HG03457 (cell line): ENCODE results near the gene URGCP.
"Not testable (repeated sequence)": the region's sequence is repeated elsewhere in the genome, so short reads cannot be mapped to it uniquely, and the experiment has no call there.

ENCODE experiments used
- ATAC-seq: cut with Tn5 transposase; IDR thresholded peaks from one replicate; pipeline ENCODE4 v1.9.1; 2021; ENCODE audit warnings: moderate number of reproducible peaks; ENCODE audit not compliant: unreplicated experiment

URGCP gene

DNA sequence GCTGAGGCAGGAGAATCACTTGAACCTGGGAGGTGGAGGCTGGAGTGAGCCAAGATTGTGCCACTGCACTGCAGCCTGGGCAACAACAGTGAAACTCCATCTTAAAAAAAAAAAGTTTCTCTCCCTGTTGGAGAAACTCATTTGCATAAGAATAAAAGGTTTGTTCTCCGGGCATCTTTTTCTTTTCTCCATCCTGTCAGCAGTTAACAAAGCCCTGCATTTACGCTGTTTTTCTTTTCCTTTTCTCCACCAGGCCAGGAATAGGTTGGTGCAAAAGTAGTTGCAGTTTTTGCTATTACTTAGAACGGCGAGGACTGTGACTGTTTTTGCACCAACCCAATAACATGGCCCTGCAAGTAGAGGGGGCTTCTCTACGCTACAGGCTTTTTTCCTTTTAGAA lies 9.5 kb upstream of the URGCP start:
- no peak for ATAC-seq

GRCh38 chr7:43914795-43915194 lies 8.4 kb upstream of the URGCP start:
- no peak for ATAC-seq

DNA sequence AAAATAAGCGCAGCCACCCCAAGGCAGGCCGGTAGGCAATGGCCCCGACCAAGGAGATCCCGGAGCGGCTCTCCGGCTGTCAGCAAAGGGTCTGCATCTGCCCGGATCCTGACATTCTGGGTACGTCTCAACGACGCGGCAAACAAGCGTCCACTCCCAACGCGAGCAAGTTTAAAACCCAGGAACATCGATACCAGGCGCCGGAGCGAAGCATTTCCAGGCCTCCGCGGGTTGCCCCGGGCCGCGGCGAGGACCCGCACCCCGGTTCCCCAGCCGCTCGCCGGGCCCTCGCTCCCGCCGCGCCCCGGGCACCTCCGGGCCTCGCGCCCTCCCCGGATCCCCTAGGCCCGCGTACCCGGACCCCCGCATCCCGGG lies 453 bp downstream of the URGCP start:
- no peak for ATAC-seq

DNA sequence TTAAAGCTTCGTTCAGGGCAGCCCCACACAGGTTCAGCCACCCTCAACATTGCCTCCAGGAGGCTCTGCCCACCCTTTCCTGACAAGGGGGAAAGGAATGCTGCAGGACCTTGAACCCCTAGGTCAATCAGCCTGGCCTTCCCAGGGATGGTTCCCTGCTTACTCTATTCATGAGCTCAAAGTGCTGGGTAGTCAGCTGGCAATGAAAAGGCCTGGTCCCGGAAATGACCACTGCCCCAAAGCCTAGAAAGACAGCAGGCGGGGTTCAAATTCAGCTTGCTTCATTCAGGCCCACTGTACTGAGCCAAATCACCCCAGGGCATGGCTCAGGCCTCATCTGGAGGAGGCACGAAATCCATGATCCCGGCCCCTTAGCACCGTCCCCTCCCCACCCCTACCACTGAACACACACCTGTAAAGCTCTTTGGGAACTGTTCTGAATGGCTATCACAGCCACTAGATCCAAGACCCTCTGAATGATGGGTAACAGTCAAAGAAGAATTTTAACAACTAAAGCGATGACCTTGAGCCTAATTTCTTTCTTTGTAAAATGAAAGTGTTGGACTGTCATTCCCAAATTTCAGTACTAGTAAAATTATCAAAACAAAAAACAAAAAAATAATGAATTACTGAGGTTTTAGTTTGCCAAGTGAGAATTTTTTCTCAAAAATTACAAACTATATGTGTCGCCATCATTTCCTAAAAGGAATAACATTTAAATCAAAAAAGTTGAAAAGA lies 1.0 kb downstream of the URGCP start:
- no peak for ATAC-seq

DNA sequence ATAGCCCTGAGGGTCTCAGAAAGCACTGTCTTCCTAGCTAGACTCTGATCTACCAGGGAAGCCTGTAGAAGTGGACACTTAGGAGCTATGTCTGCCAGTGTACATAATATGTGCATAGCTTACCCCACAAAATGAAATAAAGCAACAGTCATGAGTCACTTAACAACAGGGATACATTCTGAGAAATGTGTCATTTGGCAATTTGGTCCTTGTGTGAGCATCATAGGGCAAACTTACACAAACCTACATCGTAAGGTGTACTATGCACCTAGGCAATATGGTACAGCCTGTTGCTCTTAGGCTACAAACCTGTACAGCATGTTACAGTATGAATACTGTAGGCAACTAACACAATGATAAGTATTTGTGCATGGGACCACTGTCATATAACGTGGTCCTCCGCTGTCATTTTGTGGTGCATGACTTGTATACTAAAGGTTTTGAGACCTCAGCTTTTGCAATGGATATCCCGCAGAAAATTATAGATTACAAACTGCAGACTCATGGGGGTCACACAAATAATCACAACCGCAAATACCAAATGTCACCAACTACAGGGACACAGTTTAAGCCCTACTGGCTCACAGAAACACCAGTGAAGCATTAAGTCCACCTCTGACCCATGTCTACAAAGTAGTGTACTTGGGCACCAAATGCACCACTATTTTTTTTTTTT lies 1.7 kb downstream of the URGCP start:
- ATAC-seq: no peak

DNA sequence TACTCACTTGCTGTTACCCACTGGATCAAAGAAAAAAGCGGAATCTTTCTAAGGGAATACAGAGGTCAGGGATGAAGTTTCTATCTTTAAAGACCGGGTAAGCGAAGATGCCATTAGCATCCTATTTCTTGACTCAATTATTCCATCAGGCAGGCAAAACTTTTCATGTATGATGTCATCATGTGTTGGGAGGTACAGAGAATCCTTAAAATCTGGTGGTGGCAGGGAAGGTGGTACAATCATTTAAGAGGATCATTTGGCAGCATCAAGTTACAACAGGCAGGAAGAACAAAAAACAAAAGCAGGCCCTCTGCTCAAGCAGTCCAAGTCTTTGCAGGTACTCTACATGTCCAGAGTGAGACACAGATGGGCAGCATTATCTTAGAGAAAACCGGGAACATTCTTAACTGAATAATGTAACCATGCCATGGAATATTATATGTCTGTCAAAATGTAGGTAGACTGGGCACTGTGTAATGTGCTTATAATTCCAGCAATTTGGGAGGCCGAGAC lies 3.8 kb downstream of the URGCP start:
- ATAC-seq: no peak

DNA sequence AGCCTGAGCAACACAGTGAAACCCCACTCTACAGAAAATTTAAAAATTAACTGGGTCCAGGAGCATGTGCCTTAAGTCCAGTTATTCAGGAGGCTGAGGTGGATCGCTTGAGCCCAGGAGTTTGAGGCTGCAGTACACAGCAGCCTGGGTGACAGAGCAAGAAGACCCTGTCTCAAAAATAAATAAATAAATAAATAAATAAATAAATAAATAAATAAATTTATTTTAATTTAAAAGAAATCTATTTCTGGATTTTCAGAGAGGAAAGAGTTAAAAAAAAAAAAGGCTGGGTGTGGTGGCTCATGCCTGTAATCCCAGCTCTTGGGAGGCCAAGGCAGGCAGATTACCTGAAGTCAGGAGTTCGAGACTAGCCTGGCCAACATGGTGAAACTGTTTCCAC lies 7.8 kb downstream of the URGCP start:
- ATAC-seq: not testable (repeated sequence)

DNA sequence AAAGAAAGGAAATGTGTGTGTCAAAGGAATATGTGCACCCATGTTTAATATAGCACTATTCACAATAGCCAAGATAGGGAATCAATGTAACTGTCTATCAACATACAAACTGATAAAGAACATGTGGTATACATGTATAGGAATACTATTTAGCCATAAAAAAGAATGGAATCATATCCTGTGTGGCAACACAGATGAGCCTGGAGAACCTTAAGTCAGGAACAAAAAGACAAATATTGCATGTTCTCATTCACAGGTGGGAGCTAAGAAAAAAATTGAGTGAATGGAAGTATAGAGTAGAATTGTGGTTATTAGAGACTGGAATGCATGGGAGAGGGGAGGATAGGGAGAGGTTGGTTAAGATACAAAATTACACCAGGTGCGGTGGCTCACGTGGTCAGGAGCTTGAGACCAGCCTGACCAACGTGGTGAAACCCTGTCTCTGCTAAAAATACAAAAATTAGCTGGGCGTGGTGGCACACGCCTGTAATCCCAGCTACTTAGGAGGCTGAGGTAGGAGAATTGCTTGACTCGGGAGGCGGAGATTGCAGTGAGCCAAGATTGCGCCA lies 10.5 kb downstream of the URGCP start:
- no peak for ATAC-seq

GRCh38 chr7:43891069-43891955 lies 15.1 kb downstream of the URGCP start:
- ATAC-seq: no peak

- ATAC-seq: no peak
Measured at GRCh38 chr7:43890468-43890867, 15.9 kb downstream of the URGCP start.

- ATAC-seq: no peak
Measured at GRCh38 chr7:43888993-43889945, 17.1 kb downstream of the URGCP start.

GRCh38 chr7:43884617-43885016 lies 21.8 kb downstream of the URGCP start:
- no peak for ATAC-seq

DNA sequence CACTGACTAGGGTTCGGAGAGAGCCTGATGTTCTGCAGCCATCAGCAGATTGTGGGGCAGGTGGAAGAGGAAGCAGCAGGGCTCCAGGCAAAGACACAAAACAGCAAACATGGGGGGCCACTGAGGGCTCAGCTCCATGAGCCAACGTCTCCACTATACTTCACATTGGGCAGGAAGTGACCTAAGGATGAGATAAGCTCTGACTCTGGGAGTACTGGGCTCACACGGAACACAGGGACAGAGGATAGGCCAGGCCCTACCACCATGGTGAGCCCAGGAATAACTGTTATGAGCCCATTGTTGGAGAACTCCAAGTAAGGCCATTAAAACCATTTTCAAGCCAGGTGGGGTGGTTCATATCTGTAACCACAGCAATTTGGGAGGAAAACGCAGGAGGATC lies 22.2 kb downstream of the URGCP start:
- ATAC-seq: no peak

GRCh38 chr7:43880596-43880995 lies 25.8 kb downstream of the URGCP start:
- no peak for ATAC-seq

- ATAC-seq: no peak
Measured at GRCh38 chr7:43879477-43879876, 26.9 kb downstream of the URGCP start.

DNA sequence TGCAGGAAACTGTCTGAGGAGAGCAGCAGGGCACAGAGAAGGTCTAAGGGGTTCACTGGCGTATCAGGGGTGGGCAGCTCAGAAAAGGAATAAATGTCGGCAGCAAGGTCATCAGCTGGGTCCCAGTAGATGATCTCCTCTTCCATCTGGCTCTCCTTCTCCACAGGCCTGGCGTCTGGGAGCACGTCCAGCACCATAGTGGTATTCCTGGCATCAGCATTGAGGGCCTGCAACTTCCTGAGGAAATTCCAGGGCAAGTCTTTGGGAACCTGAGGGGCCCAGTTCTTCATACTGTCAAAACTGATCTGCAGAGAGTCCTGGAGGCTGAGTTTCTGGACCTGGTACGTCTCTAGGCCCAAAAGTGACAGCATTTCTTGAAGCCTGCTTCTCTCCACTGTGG lies 27.5 kb downstream of the URGCP start:
- ATAC-seq: no peak

DNA sequence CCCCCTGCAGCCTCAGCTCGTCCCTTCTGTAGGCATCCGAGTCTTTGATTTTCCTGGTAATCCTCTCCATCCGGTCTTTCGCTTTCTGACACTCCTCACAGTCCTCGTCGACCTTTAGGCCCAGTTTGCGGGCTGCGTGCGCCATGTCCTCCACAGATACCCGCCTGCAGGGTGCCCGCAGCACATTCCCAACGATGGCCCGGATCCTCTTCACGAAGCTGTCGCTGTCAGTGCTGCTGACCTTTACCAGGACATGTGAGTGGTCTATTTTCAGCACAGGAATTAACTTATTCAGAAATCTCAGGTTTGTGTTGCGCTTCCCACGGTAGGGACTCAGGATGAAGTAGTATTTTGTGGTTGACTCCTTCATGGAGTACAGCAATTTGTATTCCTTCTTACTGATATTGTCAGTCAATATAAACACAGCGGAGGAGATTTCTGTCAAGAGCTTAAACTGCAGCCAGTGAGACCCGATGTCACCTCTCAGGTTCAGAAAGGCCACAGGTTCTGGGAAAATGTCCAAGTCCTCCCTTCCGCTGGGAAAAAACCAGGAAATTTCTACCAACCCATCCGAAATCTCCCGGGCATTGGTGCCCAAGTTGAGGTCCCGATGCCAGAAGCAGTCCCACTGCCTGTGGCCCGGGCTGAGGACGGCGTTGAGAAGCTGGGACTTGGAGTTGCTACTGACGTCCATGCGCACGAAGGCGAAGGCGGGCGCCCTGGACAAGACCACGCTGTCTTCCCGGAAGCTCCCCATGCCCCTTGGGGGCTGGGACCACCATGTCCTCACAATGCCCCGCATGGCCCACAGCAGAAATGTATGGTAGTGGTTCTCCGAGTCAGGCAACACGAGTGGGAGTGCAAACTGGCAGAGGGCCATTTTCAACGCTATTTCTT lies 28.2 kb downstream of the URGCP start:
- no peak for ATAC-seq

- ATAC-seq: no peak
Measured at GRCh38 chr7:43876976-43877745, 29.2 kb downstream of the URGCP start.
